ENCODE data around the gene LIPC.

LIPC gene

DNA sequence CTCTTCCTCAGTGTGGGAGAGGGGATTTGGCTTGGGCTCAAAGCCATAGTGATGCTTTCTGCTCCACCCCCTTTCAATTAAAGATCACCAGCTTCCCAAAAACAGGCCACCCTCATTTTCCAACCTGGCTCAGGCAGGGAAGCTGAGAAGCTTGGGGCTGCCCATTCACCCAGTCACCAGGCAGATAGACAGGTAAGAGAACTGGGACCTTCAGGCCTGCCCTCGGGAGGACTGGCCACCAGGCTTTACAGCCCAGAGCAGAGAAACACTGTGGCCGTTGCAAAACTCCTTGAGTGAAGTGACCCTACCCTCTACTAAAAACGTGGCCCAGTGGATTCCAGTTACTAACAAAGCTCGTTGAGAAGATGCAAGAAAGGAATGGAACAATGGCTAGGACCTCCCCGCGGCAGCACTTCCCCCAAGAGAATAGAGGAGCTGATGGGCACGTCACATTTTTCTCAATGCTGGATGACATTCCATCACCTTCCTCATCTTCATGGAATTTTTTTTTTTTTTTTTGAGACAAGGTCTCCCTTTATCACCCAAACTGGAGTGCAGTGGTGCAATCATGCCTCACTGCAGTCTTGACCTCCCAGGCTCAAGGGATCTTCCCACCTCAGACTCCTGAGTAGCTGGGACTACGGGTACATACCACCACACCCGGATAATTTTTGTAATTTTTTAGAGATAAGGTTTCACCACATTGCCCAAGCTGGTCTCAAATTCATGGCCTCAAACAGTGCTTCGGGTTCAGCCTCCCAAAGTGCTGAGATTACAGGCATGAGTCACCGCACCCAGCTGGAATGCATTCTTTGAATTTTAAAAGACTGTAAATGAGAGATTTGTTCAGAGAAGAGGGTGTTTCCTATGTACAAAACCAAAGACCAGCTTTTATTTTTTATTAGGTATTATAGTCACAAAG, 37.9 kb downstream of the LIPC start:
- Histone ChIP-seq H4K20me1 (ENCODE audit: low read depth, low read length) (no peaks in the 10 kb centered on the region), H3K27me3 (ENCODE audit: low read length) (no peaks in the 10 kb centered on the region), H3K36me3 (ENCODE audit: low read length) (no peaks in the 10 kb centered on the region), H3F3A (ENCODE audit: insufficient read depth) (no peaks in the 10 kb centered on the region), H3K9ac (ENCODE audit: low read length) (no peak overlapping the region), H3K27ac (ENCODE audit: low read depth, low read length) (no peak overlapping the region), H3K4me3 (ENCODE audit: insufficient read depth, low read length, poor library complexity, severe bottlenecking) (no peak overlapping the region), H2AFZ (ENCODE audit: low read depth, low read length, severe bottlenecking) (no peak overlapping the region), H3K4me2 (ENCODE audit: low read depth, low read length, poor library complexity, severe bottlenecking) (no peak overlapping the region), H3K79me2 (ENCODE audit: insufficient read depth, low read length) (no peaks in the 10 kb centered on the region), H3K9me2 (replicated peaks; ENCODE audit: insufficient read depth, low read length) (no peaks in the 10 kb centered on the region), H3K9me3 (ENCODE audit: insufficient read depth, low read length) (no peaks in the 10 kb centered on the region)
- TF ChIP-seq EZH2phosphoT487 (conservative IDR thresholded peaks at IDR 0.05; ENCODE audit: low read length) (no peak), CTCF (IDR thresholded peaks at IDR 0.05; ENCODE audit: insufficient read depth, low read length, poor library complexity, severe bottlenecking) (no peak)

- H3K9me2 ChIP-seq (replicated peaks; ENCODE audit: insufficient read depth, low read length): no peaks in the 10 kb centered on the region
- H2AFZ ChIP-seq (ENCODE audit: low read depth, low read length, severe bottlenecking): no peak overlapping the region
- no peaks in the 10 kb centered on the region for H4K20me1 ChIP-seq (ENCODE audit: low read depth, low read length)
- no peak overlapping the region for H3K9ac ChIP-seq (ENCODE audit: low read length)
- no peak overlapping the region for H3K4me3 ChIP-seq (ENCODE audit: insufficient read depth, low read length, poor library complexity, severe bottlenecking)
- H3K36me3 ChIP-seq (ENCODE audit: low read length): no peaks in the 10 kb centered on the region
- H3K27ac ChIP-seq (ENCODE audit: low read depth, low read length): no peak overlapping the region
- no peak overlapping the region for H3K4me2 ChIP-seq (ENCODE audit: low read depth, low read length, poor library complexity, severe bottlenecking)
- no peaks in the 10 kb centered on the region for H3K79me2 ChIP-seq (ENCODE audit: insufficient read depth, low read length)
- H3K9me3 ChIP-seq (ENCODE audit: insufficient read depth, low read length): no peaks in the 10 kb centered on the region
- H3K27me3 ChIP-seq (ENCODE audit: low read length): no peaks in the 10 kb centered on the region
- no peaks in the 10 kb centered on the region for H3F3A ChIP-seq (ENCODE audit: insufficient read depth)
- TF ChIP-seq CTCF (IDR thresholded peaks at IDR 0.05; ENCODE audit: insufficient read depth, low read length, poor library complexity, severe bottlenecking): no peak
- no peak for TF ChIP-seq EZH2phosphoT487 (conservative IDR thresholded peaks at IDR 0.05; ENCODE audit: low read length)
These were observed 39.6 kb downstream of the LIPC start for GRCh38 chr15:58471348-58471747.

- no peak overlapping the region for H3K4me3 ChIP-seq (ENCODE audit: insufficient read depth, low read length, poor library complexity, severe bottlenecking)
- no peak overlapping the region for H3K9ac ChIP-seq (ENCODE audit: low read length)
- H4K20me1 ChIP-seq (ENCODE audit: low read depth, low read length): no peaks in the 10 kb centered on the region
- no peak for TF ChIP-seq CTCF (IDR thresholded peaks at IDR 0.05; ENCODE audit: insufficient read depth, low read length, poor library complexity, severe bottlenecking)
- no peak for TF ChIP-seq EZH2phosphoT487 (conservative IDR thresholded peaks at IDR 0.05; ENCODE audit: low read length)
- no peaks in the 10 kb centered on the region for H3K9me3 ChIP-seq (ENCODE audit: insufficient read depth, low read length)
- no peaks in the 10 kb centered on the region for H3K9me2 ChIP-seq (replicated peaks; ENCODE audit: insufficient read depth, low read length)
- no peak overlapping the region for H3K27ac ChIP-seq (ENCODE audit: low read depth, low read length)
- no peaks in the 10 kb centered on the region for H3K27me3 ChIP-seq (ENCODE audit: low read length)
- no peaks in the 10 kb centered on the region for H3K36me3 ChIP-seq (ENCODE audit: low read length)
- H3F3A ChIP-seq (ENCODE audit: insufficient read depth): no peaks in the 10 kb centered on the region
- no peaks in the 10 kb centered on the region for H3K79me2 ChIP-seq (ENCODE audit: insufficient read depth, low read length)
- H2AFZ ChIP-seq (ENCODE audit: low read depth, low read length, severe bottlenecking): no peak overlapping the region
- no peak overlapping the region for H3K4me2 ChIP-seq (ENCODE audit: low read depth, low read length, poor library complexity, severe bottlenecking)
These were observed 40.4 kb downstream of the LIPC start for GRCh38 chr15:58472221-58472620.
